Left ventricle myocardium superior (tissue), 1 donor: Measurements from ENCODE around the gene BACH1. TPM values are rescaled to one million over a fixed set of nuclear protein-coding genes. Genes with fewer than 3 reads are reported as not detected.
"Not testable (repeated sequence)": the region's sequence is repeated elsewhere in the genome, so short reads cannot be mapped to it uniquely, and the experiment has no call there.

ENCODE experiments used
- ATAC-seq: fragments of 200-7000 bp; cut with Tn5 transposase; one replicate; pipeline ENCODE4 v1.9.1; 2020; ENCODE audit warnings: mild to moderate bottlenecking, moderate library complexity
- DNase-seq: peaks from one replicate; pipeline ENCODE4 v3.0.0-alpha.2; 2020
- intact Hi-C: fragments of 100-400 bp; cut with micrococcal nuclease; formaldehyde crosslinking; loops from one replicate; pipeline ENCODE4 v1.11.0; 2022
- long read RNA-seq: library from polyadenylated mRNA; unstranded; transcript quantifications from one replicate; pipeline ENCODE4 v2.0.0, GENCODE V29; 2021
- total RNA-seq: library from RNA; stranded (reverse); fragmentation: NEBNext Ultra II Directional; extraction: Animal tissue kit (Norgen Biotek cat#: 25700); gene quantifications from one replicate; pipeline ENCODE4 v1.2.1, GENCODE V29; 2021
- donor health status: DM: no; HTN: yes; CAD: no; lungs with severe emphysema.

Gene BACH1
- 32.5 TPM for total RNA-seq
- long read RNA-seq, full-length matches to known transcripts: 11 of 18 reads
- long read RNA-seq, partial matches to known transcripts: 0 of 18 reads
- long read RNA-seq, other reads (novel, unspliced or antisense): 7 of 18 reads

DNA sequence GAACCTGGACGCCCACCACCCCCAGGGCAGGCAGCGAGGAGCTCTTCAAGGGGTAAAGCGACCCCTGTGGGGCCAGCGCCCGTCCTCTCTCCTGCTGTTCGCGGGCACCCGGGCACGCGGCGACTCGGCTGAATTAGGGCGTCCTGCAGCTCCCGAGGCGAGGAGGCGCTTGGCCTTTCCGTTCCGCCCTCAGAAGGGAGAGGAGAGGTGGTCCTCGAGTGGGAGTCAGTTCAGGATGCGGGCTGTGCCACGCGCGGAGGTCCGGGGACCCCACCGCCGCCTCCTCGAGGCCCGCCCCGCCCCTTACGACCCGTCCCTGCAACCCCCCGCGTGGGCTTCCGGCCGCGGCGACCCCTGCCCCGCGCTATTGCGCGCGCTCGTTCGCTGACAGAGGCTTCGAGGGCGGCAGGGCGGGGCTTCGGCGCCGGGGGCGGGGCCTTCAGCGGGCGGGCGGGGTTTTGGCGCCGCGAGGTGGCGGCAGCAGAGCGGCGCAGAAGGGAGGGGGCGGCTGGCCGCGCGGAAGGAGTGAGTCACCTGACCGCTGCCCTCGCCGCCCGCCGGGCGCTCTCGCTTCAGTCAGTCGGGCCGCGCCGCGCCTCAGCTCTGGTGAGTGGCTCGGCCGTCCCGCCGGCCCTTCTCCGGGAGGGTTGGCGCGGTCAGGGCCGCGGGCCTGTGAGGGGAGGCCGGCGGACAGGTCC is at the start of gene BACH1:
TSS of gene BACH1 (plus strand) at position 575 of the 698 bp plus-strand sequence. CDS start 22,359 bp downstream, outside the sequence.
- intact Hi-C loops: no loop called here
- DNase-seq: peak; percentile 95
- peak; percentile 92 for ATAC-seq

DNA sequence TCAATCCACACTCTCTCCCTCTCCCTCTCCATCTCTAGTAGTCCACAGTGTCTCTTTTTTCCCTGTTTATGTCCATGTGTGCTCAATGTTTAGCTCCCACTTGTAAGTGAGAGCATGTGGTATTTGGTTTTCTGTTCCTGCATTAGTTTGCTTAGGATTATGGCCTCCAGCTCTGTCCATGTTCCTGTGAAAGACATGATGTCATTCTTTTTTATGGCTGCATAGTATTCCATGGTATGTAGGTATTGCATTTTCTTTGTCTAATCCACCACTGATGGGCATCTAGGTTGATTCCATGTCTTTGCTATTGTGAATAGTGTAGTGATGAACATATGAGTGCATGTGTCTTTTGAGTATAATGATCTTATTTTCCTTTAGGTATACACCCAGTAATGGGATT is 49.4 kb upstream of the BACH1 start:
- intact Hi-C loops, ATAC-seq: not testable (repeated sequence)

DNA sequence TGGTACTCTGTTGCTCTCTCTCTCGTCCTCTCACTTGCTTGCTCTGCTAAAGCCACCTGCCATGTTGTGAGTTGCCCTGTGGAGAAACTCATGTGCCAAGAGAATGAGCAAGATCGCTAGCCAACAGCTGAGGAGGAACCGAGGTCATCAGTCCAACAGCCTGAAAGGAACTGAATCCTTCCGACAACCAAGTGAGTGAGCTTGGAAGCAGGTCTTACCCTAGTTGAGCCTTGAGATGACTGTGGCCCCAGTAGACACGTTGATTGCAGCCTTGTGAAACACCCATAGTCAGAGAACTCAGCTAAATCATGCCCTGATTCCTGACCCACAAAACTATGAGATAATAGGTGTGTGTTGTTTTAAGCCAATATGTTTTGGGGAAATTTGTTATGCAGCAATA is 48.1 kb upstream of the BACH1 start:
- intact Hi-C loops: no loop called here
- DNase-seq (no peak), ATAC-seq (no peak)

More for the DNA sequence above, 49.4 kb upstream of the BACH1 start:
- DNase-seq: not testable (repeated sequence)

DNA sequence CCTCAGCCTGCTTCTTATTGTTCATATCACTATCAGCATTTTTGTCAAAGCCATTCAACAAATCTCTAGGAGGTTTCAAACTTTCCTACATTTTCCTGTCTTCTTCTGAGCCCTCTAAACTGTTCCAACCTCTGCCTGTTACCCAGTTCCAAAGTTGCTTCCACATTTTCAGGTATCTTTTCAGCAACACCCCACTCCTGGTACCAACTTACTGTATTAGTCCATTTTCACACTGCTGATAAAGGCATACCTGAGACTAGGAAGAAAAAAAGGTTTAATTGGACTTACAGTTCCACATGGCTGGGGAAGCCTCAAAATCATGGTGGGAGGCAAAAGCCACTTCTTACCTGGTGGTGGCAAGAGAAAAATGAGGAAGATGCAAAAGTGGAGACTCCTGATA is 44.9 kb upstream of the BACH1 start:
- ATAC-seq, DNase-seq, intact Hi-C loops: not testable (repeated sequence)

DNA sequence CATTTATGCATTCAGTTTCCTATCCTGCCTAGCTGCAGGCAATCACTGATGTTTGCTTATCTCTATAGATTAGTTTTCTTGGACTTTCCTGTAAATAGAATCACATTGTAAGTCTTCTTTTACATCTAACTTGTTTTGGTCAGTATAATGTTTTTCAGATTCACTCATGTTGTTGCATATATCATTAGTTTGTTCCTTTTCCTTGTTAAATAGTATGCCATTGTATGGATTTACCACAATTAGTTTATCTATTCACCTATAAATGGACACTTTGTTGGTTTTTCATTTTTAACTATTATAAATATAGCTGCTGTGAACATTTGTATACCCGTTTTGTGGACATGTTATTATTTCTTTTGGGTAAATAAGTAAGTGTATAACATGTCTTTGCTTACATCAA is 44.2 kb upstream of the BACH1 start:
- no peak for ATAC-seq
- intact Hi-C loops: no loop called here
- no peak for DNase-seq

GRCh38 chr21:29256126-29256910 is 42.4 kb upstream of the BACH1 start:
- DNase-seq (no peak), ATAC-seq (peak; percentile 33)
- intact Hi-C loops: no loop called here

DNA sequence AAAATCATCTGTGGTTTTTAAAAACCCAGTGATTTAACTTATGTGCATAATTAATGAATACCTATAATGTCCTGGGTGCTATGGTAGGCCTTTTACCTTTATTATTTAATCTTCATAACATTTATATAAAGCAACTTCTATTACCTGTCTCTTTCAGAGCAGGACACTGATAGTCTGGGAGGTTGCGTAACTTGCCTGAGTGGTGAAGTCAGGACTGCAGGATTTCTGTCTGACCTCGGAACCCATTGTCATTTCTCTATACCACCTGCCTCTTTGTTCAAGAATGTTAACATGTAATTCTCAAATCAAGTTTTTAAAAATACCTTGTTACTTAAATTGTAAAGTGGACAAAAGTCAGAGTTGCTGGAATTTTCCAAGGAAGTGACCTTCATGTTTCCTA is 41.0 kb upstream of the BACH1 start:
- intact Hi-C loops: no loop called here
- no peak for ATAC-seq
- no peak for DNase-seq

DNA sequence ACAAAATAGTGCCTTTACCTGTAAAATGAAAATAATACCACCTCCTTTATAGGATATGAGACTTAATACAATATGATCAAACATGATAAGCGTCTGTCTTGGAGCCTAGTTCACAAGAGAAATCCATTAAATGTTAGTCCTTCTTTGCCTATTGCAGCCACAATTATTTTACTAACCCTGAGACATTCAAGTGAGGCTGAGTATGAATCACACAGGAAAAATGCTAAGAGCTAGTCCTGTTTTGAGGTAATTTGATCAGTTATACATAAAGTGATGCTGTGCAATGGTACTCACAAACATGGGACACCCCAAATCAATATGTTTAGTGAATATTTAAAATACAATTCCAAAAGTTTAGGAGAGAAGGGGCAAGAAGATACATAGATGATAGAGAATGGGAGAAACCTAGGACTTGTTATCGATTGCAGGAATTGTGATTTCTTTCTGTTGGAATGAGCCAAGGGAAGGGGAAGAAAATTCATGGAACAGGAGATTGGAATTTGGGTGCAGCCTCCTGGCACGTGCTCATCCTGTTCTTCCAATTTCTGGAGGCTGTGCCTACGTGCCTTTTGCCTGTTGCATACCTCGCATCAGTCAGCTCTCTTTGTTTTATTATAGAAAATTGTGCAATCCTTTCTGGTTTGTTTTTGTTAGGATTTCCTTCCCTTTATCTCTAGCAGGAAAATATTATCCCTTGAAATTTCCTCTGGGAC is 39.9 kb upstream of the BACH1 start:
- no peak for DNase-seq
- no peak for ATAC-seq
- intact Hi-C loops: no loop called here

GRCh38 chr21:29260461-29260860 is 38.3 kb upstream of the BACH1 start:
- ATAC-seq (no peak), DNase-seq (no peak)
- intact Hi-C loops: no loop called here

DNA sequence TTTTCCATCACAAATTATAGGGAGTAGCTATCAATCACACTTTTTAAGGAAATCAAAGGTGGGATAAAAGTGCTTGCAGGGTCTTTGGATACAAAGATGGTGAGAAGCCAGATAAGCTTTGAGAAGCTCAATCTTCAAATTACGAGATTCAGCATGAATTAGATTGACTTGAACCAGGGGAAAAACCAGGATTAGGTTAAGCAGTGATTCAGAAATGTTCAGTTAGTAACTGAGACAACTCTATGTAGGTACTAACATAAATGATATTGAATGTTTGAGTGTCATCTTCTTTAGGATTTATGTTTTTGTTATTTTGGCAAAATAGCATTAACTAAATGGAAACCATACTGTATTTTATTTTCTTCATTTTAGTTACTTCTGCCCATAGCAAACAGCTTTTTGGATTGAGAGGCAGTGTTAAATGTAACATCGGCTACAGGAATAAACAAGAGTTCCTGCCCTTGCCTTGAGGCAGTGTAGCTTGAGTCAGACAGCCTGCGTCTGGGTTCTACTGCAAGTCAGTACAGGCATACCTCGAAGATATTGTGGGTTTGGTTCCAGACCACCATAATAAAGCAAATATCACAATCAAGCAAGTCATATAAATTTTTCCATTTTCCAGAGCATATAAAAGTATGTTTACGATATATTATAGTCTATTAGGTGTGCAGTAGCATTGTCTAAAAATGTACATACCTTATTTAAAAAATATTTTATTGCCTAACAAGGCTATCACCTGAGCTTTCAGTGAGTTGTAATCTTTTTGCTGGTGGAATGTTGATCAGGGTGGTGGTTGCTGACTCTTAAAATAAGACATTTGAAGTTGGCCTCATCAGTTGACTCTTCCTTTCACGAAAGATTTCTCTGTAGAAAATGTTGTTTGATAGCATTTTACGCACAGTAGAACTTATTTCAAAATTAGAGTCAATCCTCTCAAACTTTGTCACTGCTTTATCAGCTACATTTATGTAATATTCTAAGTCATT is 36.9 kb upstream of the BACH1 start:
- DNase-seq: no peak
- no peak for ATAC-seq
- intact Hi-C loops: no loop called here

- ATAC-seq: no peak
- intact Hi-C loops: no loop called here
- DNase-seq: no peak
These were observed 34.0 kb upstream of the BACH1 start for GRCh38 chr21:29264721-29265120.

- ATAC-seq (no peak), DNase-seq (no peak)
- intact Hi-C loops: no loop called here
These were observed 32.8 kb upstream of the BACH1 start for GRCh38 chr21:29265690-29266479.

DNA sequence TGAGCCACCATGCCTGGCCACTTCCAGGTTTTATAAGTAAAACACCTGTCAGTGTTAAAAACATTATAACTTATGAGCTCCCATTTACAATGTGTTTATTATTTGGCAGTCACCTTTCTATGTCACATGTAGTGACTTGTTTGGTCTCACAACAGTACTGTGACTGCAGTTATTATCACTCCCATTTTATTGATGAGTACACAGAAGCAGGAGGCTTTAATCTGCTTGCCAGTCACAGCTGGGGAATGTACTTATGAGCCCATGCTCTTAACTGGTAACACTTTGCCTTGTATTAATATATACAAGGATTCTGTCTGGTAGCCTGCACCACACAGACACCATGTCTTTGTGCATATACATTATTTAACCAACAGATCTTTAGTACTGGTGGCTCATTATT is 31.1 kb upstream of the BACH1 start:
- no peak for DNase-seq
- no peak for ATAC-seq
- intact Hi-C loops: no loop called here

GRCh38 chr21:29271927-29272333 is 26.8 kb upstream of the BACH1 start:
- DNase-seq (no peak), ATAC-seq (no peak)
- intact Hi-C loops: no loop called here

DNA sequence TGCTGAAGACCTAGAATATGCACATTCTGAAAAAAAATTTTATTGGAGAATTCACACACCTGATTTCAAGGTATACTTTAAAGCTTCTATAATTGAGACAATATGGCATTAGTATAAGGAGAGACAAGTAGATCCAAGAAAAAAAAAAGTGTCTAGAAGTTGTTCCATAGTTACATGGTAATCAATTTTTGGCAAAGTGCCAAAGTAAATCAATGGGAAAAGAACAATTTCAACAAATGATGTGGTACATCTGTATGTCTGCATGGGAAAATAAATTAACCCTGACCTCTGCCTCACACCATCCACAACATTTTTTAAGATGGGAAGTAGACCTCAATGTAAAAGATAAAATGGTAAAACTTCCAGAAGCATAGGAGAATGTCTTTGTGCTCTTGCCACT is 21.3 kb upstream of the BACH1 start:
- DNase-seq (no peak), ATAC-seq (no peak)
- intact Hi-C loops: no loop called here

- no peak for DNase-seq
- intact Hi-C loops: no loop called here
- ATAC-seq: no peak
These were observed 19.2 kb upstream of the BACH1 start for GRCh38 chr21:29279558-29279957.

DNA sequence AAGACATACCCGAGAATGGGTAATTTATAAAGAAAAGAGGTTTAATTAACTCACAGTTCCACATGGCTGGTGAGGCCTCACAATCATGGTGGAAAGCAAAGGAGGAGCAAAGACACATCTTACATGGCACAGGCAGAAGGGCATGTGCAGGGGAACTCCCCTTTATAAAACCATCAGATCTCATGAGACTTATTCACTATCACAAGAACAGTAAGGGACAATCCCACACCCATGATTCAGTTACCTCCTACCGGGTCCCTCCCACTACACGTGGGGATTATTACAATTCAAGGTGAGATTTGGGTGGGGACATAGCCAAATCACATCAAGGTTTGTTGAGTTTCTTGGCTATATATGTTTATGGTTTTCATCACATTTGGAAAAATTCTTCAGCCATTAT is 16.9 kb upstream of the BACH1 start:
- intact Hi-C loops, ATAC-seq, DNase-seq: not testable (repeated sequence)

- intact Hi-C loops: no loop called here
These were observed 11.3 kb upstream of the BACH1 start for GRCh38 chr21:29287383-29287782.

More at GRCh38 chr21:29287383-29287782, 11.3 kb upstream of the BACH1 start:
- DNase-seq (no peak), ATAC-seq (peak; percentile 63)
